Stomach (tissue), 9 donors: ENCODE data around the gene GRAMD4. TPM values are rescaled to one million over a fixed set of nuclear protein-coding genes. Genes with fewer than 3 reads are reported as not detected.

Experiments
- DNase-seq, 2 donors: peaks; one replicate each; pipeline versions ENCODE4 v3.0.0 to v3.0.0-alpha.2; 2013 to 2019
- H3K27ac ChIP-seq, 5 donors: fragments of 200-600 bp in 4 of 5; sonication (generic) in 4 of 5; one replicate each; pipeline ENCODE4 v1.5.1; 2013 to 2019; ENCODE audit warnings: mild to moderate bottlenecking in 1 of 5, moderate library complexity in 1 of 5
- H3K27me3 ChIP-seq, 3 donors: fragments of 200-600 bp; sonication (generic); one replicate each; pipeline ENCODE4 v1.5.1; 2017 to 2019; ENCODE audit warnings: mixed run types in 1 of 3
- H3K36me3 ChIP-seq, 4 donors: fragments of 200-600 bp; sonication (generic); 1 replicate in 3 of 4; 2 replicates in 1 of 4; pipeline ENCODE4 v1.5.1; 2016 to 2019
- H3K4me1 ChIP-seq, 4 donors: fragments of 200-600 bp; sonication (generic); one replicate each; pipeline ENCODE4 v1.5.1; 2016 to 2019
- H3K4me3 ChIP-seq, 4 donors: fragments of 200-600 bp; sonication (generic) in 3 of 4; one replicate each; pipeline ENCODE4 v1.5.1; 2016 to 2019; ENCODE audit warnings: mild to moderate bottlenecking in 1 of 4
- H3K9me3 ChIP-seq, 4 donors: fragments of 200-600 bp; sonication (generic); one replicate each; pipeline ENCODE4 v1.5.1; 2016 to 2019
- CTCF ChIP-seq, 7 experiments: fragments of 450-650 bp in 4 of 7; fragments of 200-600 bp in 3 of 7; sonication (generic) in 3 of 7; IDR thresholded peaks; one replicate each; pipeline ENCODE4 v1.5.1; 2016 to 2019; ENCODE audit warnings: antibody characterized with exemption in 7 of 7, control low read depth in 2 of 7, mild to moderate bottlenecking in 1 of 7
- EP300 ChIP-seq: sonication (generic); formaldehyde crosslinking; IDR thresholded peaks from one replicate; pipeline ENCODE4 v1.6.1; 2017; ENCODE audit warnings: antibody characterized with exemption
- POLR2A ChIP-seq, 4 donors: fragments of 450-650 bp; IDR thresholded peaks; one replicate each; pipeline ENCODE4 v1.6.1; 2016; ENCODE audit warnings: antibody characterized with exemption in 4 of 4, control low read depth in 2 of 4, mild to moderate bottlenecking in 1 of 4, moderate library complexity in 1 of 4
- POLR2AphosphoS5 ChIP-seq, 3 donors: sonication (generic); formaldehyde crosslinking; IDR thresholded peaks; one replicate each; pipeline ENCODE4 v1.6.1; 2016; ENCODE audit warnings: antibody characterized with exemption in 3 of 3
- WGBS, 5 donors: extraction: QIAGEN DNeasy Blood & Tissue Kit in 3 of 5; methylation state at CpG; one replicate each; pipeline versions ENCODE4 v1.1.5 to v1.1.7; 2013 to 2018; 5-methylcytosine and 5-hydroxymethylcytosine counted together
- intact Hi-C: fragments of 100-400 bp; cut with DNase I; formaldehyde crosslinking; loops from one replicate; pipeline ENCODE4 v1.15.1; 2023; ENCODE audit warnings: low total_unique reads
- polyA plus RNA-seq, 3 donors: library from polyadenylated mRNA; stranded (reverse); fragments of 200-250 nt; gene quantifications; one replicate each; pipeline ENCODE4 v1.2.3, GENCODE V29; 2013
- total RNA-seq, 5 donors: library from RNA; depleted of rRNA; stranded (reverse); fragments of >200 nt; gene quantifications; one replicate each; pipeline versions ENCODE4 v1.1.0 to v1.2.3, GENCODE V29; 2014 to 2016
- donor health status: healthy with polysubstance abuse.
- donor health status: Bipolar disorder and iron deficiency.
- donor health status: healthy.

Gene GRAMD4
- total and polyA plus RNA-seq, 8 donors, result 7.4 to 452 (median 21.0) TPM

- H3K4me1 ChIP-seq, result peaks cover 41 to 54% (median 46%) of the 10 kb centered on the region in 4 donors
- peak overlapping the region in 3 of 5 donors; percentile 26 to 65 (median 54) for H3K27ac ChIP-seq
- H3K4me3 ChIP-seq, result no peak overlapping the region
- TF ChIP-seq POLR2A (IDR thresholded peaks at IDR 0.05) (no peak), CTCF (IDR thresholded peaks at IDR 0.05) (no peak), EP300 (no peak), POLR2AphosphoS5 (IDR thresholded peaks at IDR 0.05) (no peak)
- H3K9me3 ChIP-seq, result no peaks in the 10 kb centered on the region
- H3K36me3 ChIP-seq, result peaks cover 0 to 19% (median 7%) of the 10 kb centered on the region in 4 donors
- H3K27me3 ChIP-seq, result no peaks in the 10 kb centered on the region
- 51 to 70% (median 57%) methylated on average over 8 of the region's 8 CpGs for WGBS, 5 donors
- intact Hi-C loops, result no loop called here
- no peak for DNase-seq
Observed at GRCh38 chr22:46653596-46653995, 33.4 kb downstream of the GRAMD4 start.

GRCh38 chr22:46654426-46654825, 34.2 kb downstream of the GRAMD4 start:
- peaks cover 35 to 48% (median 41%) of the 10 kb centered on the region in 4 donors for H3K4me1 ChIP-seq
- H3K9me3 ChIP-seq, result no peaks in the 10 kb centered on the region
- no peak overlapping the region for H3K27ac ChIP-seq
- no peak overlapping the region for H3K4me3 ChIP-seq
- H3K27me3 ChIP-seq, result no peaks in the 10 kb centered on the region
- intact Hi-C loops, result no loop called here
- 90 to 96% (median 92%) methylated on average over 10 to 17 of the region's 17 CpGs for WGBS, 5 donors
- H3K36me3 ChIP-seq, result peaks cover 0 to 28% (median 15%) of the 10 kb centered on the region in 4 donors
- TF ChIP-seq CTCF (IDR thresholded peaks at IDR 0.05) (no peak), POLR2A (IDR thresholded peaks at IDR 0.05) (no peak), EP300 (no peak), POLR2AphosphoS5 (IDR thresholded peaks at IDR 0.05) (no peak)
- DNase-seq, result no peak

- peaks cover 0 to 34% (median 16%) of the 10 kb centered on the region in 4 donors for H3K36me3 ChIP-seq
Observed at GRCh38 chr22:46654927-46655595, 34.9 kb downstream of the GRAMD4 start.

More at GRCh38 chr22:46654927-46655595, 34.9 kb downstream of the GRAMD4 start:
- Histone ChIP-seq H3K4me1 (peaks cover 30 to 46% (median 40%) of the 10 kb centered on the region in 4 donors), H3K27me3 (no peaks in the 10 kb centered on the region), H3K9me3 (no peaks in the 10 kb centered on the region), H3K4me3 (no peak overlapping the region), H3K27ac (no peak overlapping the region)
- no peak for DNase-seq
- intact Hi-C loops, result no loop called here
- 89 to 93% (median 90%) methylated on average over 14 of the region's 14 CpGs for WGBS, 5 donors
- TF ChIP-seq CTCF (IDR thresholded peaks at IDR 0.05), result no peak
- no peak for TF ChIP-seq POLR2A (IDR thresholded peaks at IDR 0.05)
- no peak for TF ChIP-seq POLR2AphosphoS5 (IDR thresholded peaks at IDR 0.05)
